ENCODE measurements around the gene CCDC183.

Gene CCDC183

DNA sequence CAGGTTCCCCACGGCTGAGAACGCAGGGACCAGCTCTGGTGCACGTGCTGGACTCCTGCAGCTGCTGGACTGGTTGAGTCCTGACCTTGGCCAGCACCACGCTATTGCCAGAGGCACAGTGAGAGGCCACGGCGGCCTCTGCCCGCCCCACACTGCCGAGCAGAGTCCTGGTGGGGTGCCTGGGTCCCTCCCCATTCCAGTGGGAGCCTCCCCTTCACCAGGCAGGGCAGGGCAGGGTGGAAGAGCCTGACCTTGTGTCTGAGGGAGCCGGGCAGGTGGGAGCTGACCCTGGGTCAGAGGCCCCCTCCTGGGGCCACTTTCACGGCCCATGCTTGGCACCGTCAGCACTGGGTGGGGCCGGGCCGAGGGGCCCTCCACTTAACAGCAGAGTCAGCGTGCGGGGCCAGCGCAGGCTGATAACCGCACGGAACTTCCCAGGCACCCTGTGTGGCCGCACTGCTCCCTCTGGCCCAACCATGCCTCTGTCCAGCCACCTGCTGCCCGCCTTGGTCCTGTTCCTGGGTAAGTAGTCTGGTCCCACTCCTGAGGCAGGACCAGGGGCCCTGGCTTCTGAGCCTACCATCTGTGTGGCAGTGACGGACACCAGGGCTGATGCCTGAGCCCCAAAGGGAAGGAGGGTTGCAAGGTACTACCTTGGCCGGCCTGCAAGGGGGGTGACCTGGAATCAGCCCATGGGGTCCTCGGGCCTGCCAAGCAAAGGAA is 56.0 kb downstream of the CCDC183 start, which contains the start of gene MAMDC4:
Gene MAMDC4 (plus strand): TSS at position 406 of the 723 bp plus-strand sequence. CDS start 71 bp downstream, at position 477.
- DNase-seq (ENCODE audit: low read depth) = no peak
- H3K4me3 ChIP-seq (ENCODE audit: low read depth, low read length) = no peak within 1 kb of the TSS
- TF ChIP-seq, protein P1, sequence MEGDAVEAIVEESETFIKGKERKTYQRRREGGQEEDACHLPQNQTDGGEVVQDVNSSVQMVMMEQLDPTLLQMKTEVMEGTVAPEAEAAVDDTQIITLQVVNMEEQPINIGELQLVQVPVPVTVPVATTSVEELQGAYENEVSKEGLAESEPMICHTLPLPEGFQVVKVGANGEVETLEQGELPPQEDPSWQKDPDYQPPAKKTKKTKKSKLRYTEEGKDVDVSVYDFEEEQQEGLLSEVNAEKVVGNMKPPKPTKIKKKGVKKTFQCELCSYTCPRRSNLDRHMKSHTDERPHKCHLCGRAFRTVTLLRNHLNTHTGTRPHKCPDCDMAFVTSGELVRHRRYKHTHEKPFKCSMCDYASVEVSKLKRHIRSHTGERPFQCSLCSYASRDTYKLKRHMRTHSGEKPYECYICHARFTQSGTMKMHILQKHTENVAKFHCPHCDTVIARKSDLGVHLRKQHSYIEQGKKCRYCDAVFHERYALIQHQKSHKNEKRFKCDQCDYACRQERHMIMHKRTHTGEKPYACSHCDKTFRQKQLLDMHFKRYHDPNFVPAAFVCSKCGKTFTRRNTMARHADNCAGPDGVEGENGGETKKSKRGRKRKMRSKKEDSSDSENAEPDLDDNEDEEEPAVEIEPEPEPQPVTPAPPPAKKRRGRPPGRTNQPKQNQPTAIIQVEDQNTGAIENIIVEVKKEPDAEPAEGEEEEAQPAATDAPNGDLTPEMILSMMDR (IDR thresholded peaks at IDR 0.05; ENCODE audit: control insufficient read depth, extremely low read depth, insufficient read depth) = no peak

DNA sequence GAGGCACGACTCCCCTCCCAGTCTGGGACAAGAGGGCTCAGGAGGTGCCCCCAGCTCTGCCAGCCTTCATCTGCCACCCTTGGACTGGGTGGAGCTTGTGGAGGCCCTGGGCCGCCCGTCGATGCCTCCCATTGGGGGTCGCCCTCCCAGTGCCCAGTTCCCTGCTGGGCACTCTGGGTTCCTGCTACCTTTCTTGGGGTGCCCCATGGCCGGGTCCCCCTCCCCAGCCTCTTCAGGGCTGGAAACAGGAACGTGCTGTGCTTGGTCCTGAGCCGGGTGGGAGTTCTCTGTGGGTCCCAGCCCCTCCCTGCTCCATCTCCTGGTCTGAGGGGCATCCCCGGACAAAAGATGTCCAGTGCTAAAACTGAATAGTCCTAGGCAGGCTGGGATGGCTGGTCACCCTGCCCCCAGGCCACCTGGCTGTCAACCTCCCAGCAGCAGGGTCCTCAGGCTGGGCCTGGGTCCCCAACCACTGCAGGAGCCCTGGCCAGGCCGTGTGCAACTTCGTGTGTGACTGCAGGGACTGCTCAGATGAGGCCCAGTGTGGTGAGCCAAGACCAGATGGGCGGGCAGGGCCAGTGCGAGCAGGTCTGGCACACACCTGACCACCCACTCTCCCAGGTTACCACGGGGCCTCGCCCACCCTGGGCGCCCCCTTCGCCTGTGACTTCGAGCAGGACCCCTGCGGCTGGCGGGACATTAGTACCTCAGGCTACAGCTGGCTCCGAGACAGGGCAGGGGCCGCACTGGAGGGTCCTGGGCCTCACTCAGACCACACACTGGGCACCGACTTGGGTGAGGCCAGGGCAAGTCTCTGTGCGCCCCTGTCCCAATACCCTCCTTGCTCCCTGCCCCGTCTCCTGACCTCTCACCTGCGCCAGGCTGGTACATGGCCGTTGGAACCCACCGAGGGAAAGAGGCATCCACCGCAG is 56.8 kb downstream of the CCDC183 start:
- no peak for DNase-seq (ENCODE audit: low read depth)
- H3K4me3 ChIP-seq (ENCODE audit: low read depth, low read length) = no peak overlapping the region
- TF ChIP-seq, protein P1 (IDR thresholded peaks at IDR 0.05; ENCODE audit: control insufficient read depth, extremely low read depth, insufficient read depth) = no peak

DNA sequence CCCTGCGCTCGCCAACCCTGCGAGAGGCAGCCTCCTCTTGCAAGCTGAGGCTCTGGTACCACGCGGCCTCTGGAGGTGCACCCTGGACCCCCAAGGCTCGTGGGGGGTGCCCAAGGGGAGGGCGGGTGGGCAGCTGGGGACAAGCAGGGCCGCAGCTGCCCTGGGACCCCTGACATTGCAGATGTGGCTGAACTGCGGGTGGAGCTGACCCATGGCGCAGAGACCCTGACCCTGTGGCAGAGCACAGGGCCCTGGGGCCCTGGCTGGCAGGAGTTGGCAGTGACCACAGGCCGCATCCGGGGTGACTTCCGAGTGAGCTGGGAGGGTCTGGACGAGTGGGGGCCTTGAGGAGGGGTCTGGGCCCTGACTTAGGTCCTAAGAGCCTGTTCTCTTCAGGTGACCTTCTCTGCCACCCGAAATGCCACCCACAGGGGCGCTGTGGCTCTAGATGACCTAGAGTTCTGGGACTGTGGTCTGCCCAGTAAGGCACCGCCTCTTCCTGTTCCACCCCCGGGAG is 57.5 kb downstream of the CCDC183 start:
- DNase-seq (ENCODE audit: low read depth) = no peak
- H3K4me3 ChIP-seq (ENCODE audit: low read depth, low read length) = no peak overlapping the region
- TF ChIP-seq, protein P1 (IDR thresholded peaks at IDR 0.05; ENCODE audit: control insufficient read depth, extremely low read depth, insufficient read depth) = no peak

GRCh38 chr9:136854113-136854841 is 58.1 kb downstream of the CCDC183 start:
- no peak for DNase-seq (ENCODE audit: low read depth)

DNA sequence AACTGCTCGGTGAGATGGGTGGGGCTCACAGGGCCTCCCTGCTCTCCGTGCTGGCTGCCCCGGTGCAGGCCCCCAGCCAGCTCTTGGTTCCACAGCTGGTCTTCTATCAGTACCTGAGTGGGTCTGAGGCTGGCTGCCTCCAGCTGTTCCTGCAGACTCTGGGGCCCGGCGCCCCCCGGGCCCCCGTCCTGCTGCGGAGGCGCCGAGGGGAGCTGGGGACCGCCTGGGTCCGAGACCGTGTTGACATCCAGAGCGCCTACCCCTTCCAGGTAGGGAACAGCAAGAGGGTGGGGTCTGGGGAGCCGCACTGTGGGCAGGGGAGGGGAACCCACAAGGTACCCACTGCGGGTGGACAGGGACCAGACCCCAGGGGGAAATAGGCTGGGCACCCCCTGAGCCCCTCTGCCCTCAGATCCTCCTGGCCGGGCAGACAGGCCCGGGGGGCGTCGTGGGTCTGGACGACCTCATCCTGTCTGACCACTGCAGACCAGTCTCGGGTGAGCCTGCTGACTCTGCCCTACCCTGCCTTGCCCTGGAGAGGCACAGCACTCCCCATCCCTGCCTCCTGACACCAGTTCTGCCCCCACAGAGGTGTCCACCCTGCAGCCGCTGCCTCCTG is 58.8 kb downstream of the CCDC183 start:
- H3K4me3 ChIP-seq (ENCODE audit: low read depth, low read length) = no peak overlapping the region
- TF ChIP-seq, protein P1 (IDR thresholded peaks at IDR 0.05; ENCODE audit: control insufficient read depth, extremely low read depth, insufficient read depth) = no peak
- DNase-seq (ENCODE audit: low read depth) = no peak

More at GRCh38 chr9:136854113-136854841, 58.1 kb downstream of the CCDC183 start:
- no peak overlapping the region for H3K4me3 ChIP-seq (ENCODE audit: low read depth, low read length)
- TF ChIP-seq, protein P1 (IDR thresholded peaks at IDR 0.05; ENCODE audit: control insufficient read depth, extremely low read depth, insufficient read depth) = no peak
